Measurements from ENCODE around the gene CDC16. TPM values are rescaled to one million over a fixed set of nuclear protein-coding genes. Genes with fewer than 3 reads are reported as not detected.

Gene CDC16
- total and polyA plus RNA-seq, 2 of the 13 experiments (the other 11 are each of a cell fraction or from before 2014, with no cell fraction given), result 24.2 to 60.9 TPM

DNA sequence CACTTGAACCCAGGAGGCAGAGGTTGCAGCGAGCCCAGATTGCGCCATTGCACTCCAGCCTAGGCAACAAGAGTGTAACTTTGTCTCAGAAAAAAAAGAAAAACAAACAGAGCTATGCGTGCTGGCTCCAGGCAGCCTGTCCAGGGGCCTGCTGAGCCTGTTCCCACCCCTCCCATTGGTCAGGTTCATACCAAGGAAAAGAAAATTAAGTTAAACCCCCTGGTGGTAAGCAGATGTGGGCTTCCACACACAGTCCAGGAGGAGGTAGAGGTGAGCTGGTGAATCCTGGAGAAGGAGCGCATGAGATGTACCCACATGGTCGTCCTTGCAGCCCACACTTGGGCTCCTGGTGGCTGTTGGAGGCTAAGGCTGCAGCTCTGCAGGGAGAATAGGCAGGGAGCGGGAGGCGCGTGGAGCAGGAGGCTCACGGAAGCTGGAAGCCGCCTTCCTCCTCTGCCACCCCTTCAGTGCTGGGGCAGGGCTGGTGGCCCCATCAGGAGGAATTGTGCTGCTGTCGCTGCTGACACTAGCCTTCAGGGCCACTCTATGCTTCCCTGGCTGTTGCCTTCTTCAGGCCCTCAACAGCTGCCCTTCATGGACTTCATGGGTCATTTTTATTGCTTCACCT is 69.1 kb downstream of the CDC16 start:
- no peak overlapping the region for H3K4me3 ChIP-seq (replicated peaks in 1 of 3; ENCODE audit: insufficient read depth in 1 of 3, low read depth in 2 of 3, low read length in 3 of 3)
- no peaks in the 10 kb centered on the region for H3K4me1 ChIP-seq (ENCODE audit: insufficient read depth, low read length)
- POLR2A ChIA-PET, result no interaction called here
- intact Hi-C loops (cut with micrococcal nuclease; ENCODE audit: unreplicated experiment), result no loop called here
- no peak for FAIRE-seq
- H4K20me1 ChIP-seq (ENCODE audit: insufficient read depth, low read length), result no peaks in the 10 kb centered on the region
- H2AFZ ChIP-seq (ENCODE audit: low read length), result no peak overlapping the region
- in situ Hi-C loops (cut with HindIII; ENCODE audit: extremely low pct_ligation_motif_present, low pct_unique_long_range_greater_than_20kb), result no loop called here
- CTCF ChIA-PET (ENCODE audit: low intra/inter-chr PET ratio, low total read pairs), result no interaction called here
- TF ChIP-seq AGO2 (optimal IDR thresholded peaks at IDR 0.05; ENCODE audit: low read depth, low read length) (peak; percentile 48), ZNF335 (CRISPR knock-in tag; IDR thresholded peaks at IDR 0.05) (no peak)
- H3K79me2 ChIP-seq (ENCODE audit: insufficient read depth, low read length), result no peaks in the 10 kb centered on the region
- no peak overlapping the region for H3K4me2 ChIP-seq (ENCODE audit: low read depth, low read length)
- DNase-seq (ENCODE audit: low spot score), result no peak
- H3K9me3 ChIP-seq (ENCODE audit: low read length), result no peaks in the 10 kb centered on the region
- H3K27ac ChIP-seq (ENCODE audit: extremely low read length, insufficient read depth, low read length), result no peak overlapping the region
- WGBS (ENCODE audit: low lambda C conversion rate), result 92% methylated on average over 5 of the region's 11 CpGs
- no peak overlapping the region for H3K9ac ChIP-seq (ENCODE audit: insufficient read depth, low read depth, low read length)
- H3K27me3 ChIP-seq (ENCODE audit: control insufficient read depth in 1 of 2, insufficient read depth in 2 of 2, low read length in 2 of 2), result no peaks in the 10 kb centered on the region
- H3K36me3 ChIP-seq (replicated peaks in 1 of 2; ENCODE audit: control insufficient read depth in 1 of 2, insufficient read depth in 2 of 2, low read length in 2 of 2), result peaks cover 10 to 55% of the 10 kb centered on the region in 2 experiments; a peak in 4 of 5 replicates
- no TSS peak for BruUV-seq (replicated peaks)
- peak; percentile 56 for ATAC-seq

DNA sequence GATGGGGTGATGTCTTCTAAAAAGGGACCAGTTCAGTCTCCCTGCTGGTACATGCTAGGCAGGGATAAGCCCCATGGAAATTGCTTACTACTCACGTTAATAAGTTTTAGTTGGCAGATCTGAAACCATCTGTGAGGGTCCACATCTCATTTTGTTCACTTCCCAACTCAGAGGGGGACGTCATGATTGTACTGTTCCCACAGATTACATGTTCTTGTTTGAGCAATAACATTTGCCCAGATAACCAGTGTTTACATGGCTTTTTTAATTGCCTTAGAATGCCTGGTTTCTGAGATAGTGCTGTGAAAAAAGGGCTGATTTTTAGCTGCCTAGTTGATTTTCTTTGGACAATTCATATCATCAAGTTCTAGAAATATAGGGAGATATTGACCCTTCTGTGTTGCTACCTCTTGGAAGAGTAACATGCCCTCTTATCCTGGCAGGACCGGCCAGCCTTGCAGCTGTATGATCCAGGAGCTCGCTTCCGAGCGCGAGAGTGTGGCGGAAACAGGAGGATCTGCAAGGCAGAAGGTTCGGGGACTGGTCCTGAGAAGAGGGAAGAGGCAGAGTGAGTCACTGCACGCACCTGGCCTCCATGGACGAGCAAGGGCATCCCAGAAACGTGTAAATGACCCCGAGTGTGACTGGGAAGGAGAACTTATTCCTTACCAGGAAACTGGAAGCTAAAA is 69.8 kb downstream of the CDC16 start:
- H3K36me3 ChIP-seq (replicated peaks in 1 of 2; ENCODE audit: control insufficient read depth in 1 of 2, insufficient read depth in 2 of 2, low read length in 2 of 2), result peaks cover 8 to 48% of the 10 kb centered on the region in 2 experiments; a peak in 4 of 5 replicates
- POLR2A ChIA-PET, result no interaction called here

More for the DNA sequence above, 69.8 kb downstream of the CDC16 start:
- Histone ChIP-seq H3K4me1 (ENCODE audit: insufficient read depth, low read length) (no peaks in the 10 kb centered on the region), H3K4me2 (ENCODE audit: low read depth, low read length) (no peak overlapping the region), H3K9me3 (ENCODE audit: low read length) (no peaks in the 10 kb centered on the region), H4K20me1 (ENCODE audit: insufficient read depth, low read length) (no peaks in the 10 kb centered on the region), H3K79me2 (ENCODE audit: insufficient read depth, low read length) (no peaks in the 10 kb centered on the region), H3K4me3 (replicated peaks in 1 of 3; ENCODE audit: insufficient read depth in 1 of 3, low read depth in 2 of 3, low read length in 3 of 3) (no peak overlapping the region), H3K27ac (ENCODE audit: extremely low read length, insufficient read depth, low read length) (no peak overlapping the region), H3K9ac (ENCODE audit: insufficient read depth, low read depth, low read length) (no peak overlapping the region), H2AFZ (ENCODE audit: low read length) (no peak overlapping the region), H3K27me3 (ENCODE audit: control insufficient read depth in 1 of 2, insufficient read depth in 2 of 2, low read length in 2 of 2) (no peaks in the 10 kb centered on the region)
- intact Hi-C loops (cut with micrococcal nuclease; ENCODE audit: unreplicated experiment) (no loop called here), in situ Hi-C loops (cut with HindIII; ENCODE audit: extremely low pct_ligation_motif_present, low pct_unique_long_range_greater_than_20kb) (no loop called here)
- CTCF ChIA-PET (ENCODE audit: low intra/inter-chr PET ratio, low total read pairs), result no interaction called here
- no peak for DNase-seq (ENCODE audit: low spot score)
- 97% methylated on average over 13 of the region's 13 CpGs for WGBS (ENCODE audit: low lambda C conversion rate)
- no peak for ATAC-seq
- no peak for FAIRE-seq
- BruUV-seq (replicated peaks), result no TSS peak
- TF ChIP-seq ZNF770 (CRISPR knock-in tag; IDR thresholded peaks at IDR 0.05), result no peak
- TF ChIP-seq GATAD2A (CRISPR knock-in tag; IDR thresholded peaks at IDR 0.05), result no peak
- no peak for TF ChIP-seq ZNF510 (CRISPR knock-in tag; IDR thresholded peaks at IDR 0.05; ENCODE audit: low read depth)
- TF ChIP-seq, protein P1, sequence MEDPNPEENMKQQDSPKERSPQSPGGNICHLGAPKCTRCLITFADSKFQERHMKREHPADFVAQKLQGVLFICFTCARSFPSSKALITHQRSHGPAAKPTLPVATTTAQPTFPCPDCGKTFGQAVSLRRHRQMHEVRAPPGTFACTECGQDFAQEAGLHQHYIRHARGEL (CRISPR knock-in tag; IDR thresholded peaks at IDR 0.05), result no peak
- TF ChIP-seq ASH2L (IDR thresholded peaks at IDR 0.05; ENCODE audit: insufficient read length, low read depth, low read length), result no peak
- no peak for TF ChIP-seq IKZF5 (CRISPR knock-in tag; IDR thresholded peaks at IDR 0.05)
- no peak for TF ChIP-seq HOXD1 (CRISPR knock-in tag; IDR thresholded peaks at IDR 0.05)
- TF ChIP-seq ARNT (IDR thresholded peaks at IDR 0.05), result no peak
- TF ChIP-seq ZNF383 (CRISPR knock-in tag; IDR thresholded peaks at IDR 0.05; ENCODE audit: borderline replicate concordance), result no peak
- no peak for TF ChIP-seq FOXM1 (CRISPR knock-in tag; IDR thresholded peaks at IDR 0.05)
- TF ChIP-seq MIXL1 (CRISPR knock-in tag; IDR thresholded peaks at IDR 0.05), result no peak
- no peak for TF ChIP-seq EEA1 (CRISPR knock-in tag; IDR thresholded peaks at IDR 0.05; ENCODE audit: borderline replicate concordance)
- TF ChIP-seq ISL2 (CRISPR knock-in tag; IDR thresholded peaks at IDR 0.05), result no peak
